ENCODE measurements around the gene ZNF423.

Gene ZNF423

GRCh38 chr16:49498666-49499413 lies 357.1 kb downstream of the ZNF423 start:
- no peak for DNase-seq

GRCh38 chr16:49498264-49498663 lies 357.6 kb downstream of the ZNF423 start:
- DNase-seq = no peak

GRCh38 chr16:49497466-49497865 lies 358.4 kb downstream of the ZNF423 start:
- DNase-seq = no peak

- no peak for DNase-seq
These were observed 359.3 kb downstream of the ZNF423 start for GRCh38 chr16:49496656-49497055.

GRCh38 chr16:49495596-49496355 lies 360.1 kb downstream of the ZNF423 start:
- DNase-seq = no peak

GRCh38 chr16:49494891-49495566 lies 360.9 kb downstream of the ZNF423 start:
- no peak for DNase-seq

GRCh38 chr16:49494474-49494873 lies 361.4 kb downstream of the ZNF423 start:
- no peak for DNase-seq

- no peak for DNase-seq
These were observed 362.1 kb downstream of the ZNF423 start for GRCh38 chr16:49493836-49494235.

- no peak for DNase-seq
These were observed 362.9 kb downstream of the ZNF423 start for GRCh38 chr16:49492896-49493626.

- DNase-seq = peak; percentile 60
These were observed 363.8 kb downstream of the ZNF423 start for GRCh38 chr16:49491771-49492761.

- no peak for DNase-seq
These were observed 364.7 kb downstream of the ZNF423 start for GRCh38 chr16:49491106-49491670.

GRCh38 chr16:49490321-49490705 lies 365.6 kb downstream of the ZNF423 start:
- no peak for DNase-seq

- peak; percentile 49 for DNase-seq
These were observed 366.1 kb downstream of the ZNF423 start for GRCh38 chr16:49489686-49490320.

GRCh38 chr16:49488740-49489525 lies 367.0 kb downstream of the ZNF423 start:
- no peak for DNase-seq

GRCh38 chr16:49488336-49488735 lies 367.6 kb downstream of the ZNF423 start:
- DNase-seq = no peak

- DNase-seq = no peak
These were observed 368.2 kb downstream of the ZNF423 start for GRCh38 chr16:49487746-49488145.

GRCh38 chr16:49486400-49486799 lies 369.5 kb downstream of the ZNF423 start:
- DNase-seq = no peak

- no peak for DNase-seq
These were observed 370.2 kb downstream of the ZNF423 start for GRCh38 chr16:49485663-49486062.

GRCh38 chr16:49484936-49485335 lies 371.0 kb downstream of the ZNF423 start:
- no peak for DNase-seq

GRCh38 chr16:49484451-49484849 lies 371.5 kb downstream of the ZNF423 start:
- peak; percentile 77 for DNase-seq
